Neural cell (in vitro differentiated cells): ENCODE data around the gene UBA5. TPM values are rescaled to one million over a fixed set of nuclear protein-coding genes. Genes with fewer than 3 reads are reported as not detected.

Source experiments
- H2AFZ ChIP-seq: fragments of 200-600, 300-800 bp; sonication (generic), shearing (Covaris generic); 2 replicates; pipeline ENCODE4 v1.6.0; 2014; ENCODE audit warnings: low read depth, mild to moderate bottlenecking, antibody characterized with exemption, low read length, moderate library complexity
- H3F3A ChIP-seq: fragments of 200-600 bp; shearing (Covaris generic); 2 replicates; pipeline ENCODE4 v1.6.1; 2016; ENCODE audit warnings: mild to moderate bottlenecking, moderate library complexity, mixed read lengths, antibody characterized with exemption, low read length; ENCODE audit not compliant: insufficient read depth, poor library complexity, severe bottlenecking
- H3K27ac ChIP-seq: fragments of 200-600, 300-800 bp; sonication (generic), shearing (Covaris generic); 2 replicates; pipeline ENCODE4 v1.5.1; 2014; ENCODE audit warnings: mild to moderate bottlenecking, low read length, moderate library complexity
- H3K27me3 ChIP-seq: fragments of 300-800, 200-600 bp; sonication (generic), shearing (Covaris generic); 2 replicates; pipeline ENCODE4 v1.6.0; 2014; ENCODE audit warnings: mild to moderate bottlenecking, low read depth, low read length, moderate library complexity; ENCODE audit not compliant: insufficient read depth
- H3K36me3 ChIP-seq: fragments of 300-800, 200-600 bp; sonication (generic), shearing (Covaris generic); 2 replicates; pipeline ENCODE4 v1.5.1; 2014; ENCODE audit warnings: mild to moderate bottlenecking, antibody characterized with exemption, low read length, moderate library complexity; ENCODE audit not compliant: insufficient read depth
- H3K4me2 ChIP-seq: fragments of 300-800, 200-600 bp; sonication (generic), shearing (Covaris generic); 2 replicates; pipeline ENCODE4 v1.6.0; 2014; ENCODE audit warnings: mild to moderate bottlenecking, low read length
- H3K4me3 ChIP-seq: fragments of 300-800, 200-600 bp; sonication (generic), shearing (Covaris generic); 2 replicates; pipeline ENCODE4 v1.5.1; 2014; ENCODE audit warnings: mild to moderate bottlenecking, low read length, moderate library complexity
- H3K79me2 ChIP-seq: fragments of 200-600 bp; shearing (Covaris generic); replicated peaks from 2 replicates; pipeline ENCODE4 v1.6.0; 2014; ENCODE audit warnings: mild to moderate bottlenecking, low read length, moderate library complexity; ENCODE audit not compliant: insufficient read depth
- H3K9ac ChIP-seq: fragments of 300-800, 200-600 bp; sonication (generic), shearing (Covaris generic); 2 replicates; pipeline ENCODE4 v1.6.1; 2016; ENCODE audit warnings: mild to moderate bottlenecking, low read length, mixed read lengths
- H3K9me2 ChIP-seq: fragments of 200-600 bp; shearing (Covaris generic); 2 replicates; pipeline ENCODE4 v1.6.1; 2016; ENCODE audit warnings: mild to moderate bottlenecking, low read length, mixed read lengths; ENCODE audit not compliant: insufficient read depth
- H3K9me3 ChIP-seq: fragments of 200-600, 300-800 bp; sonication (generic), shearing (Covaris generic); 2 replicates; pipeline ENCODE4 v1.6.1; 2016; ENCODE audit warnings: mild to moderate bottlenecking, mixed run types, low read length, moderate library complexity, mixed read lengths
- H4K20me1 ChIP-seq: fragments of 200-600 bp; shearing (Covaris generic); 2 replicates; pipeline ENCODE4 v1.6.1; 2016; ENCODE audit warnings: mild to moderate bottlenecking, mixed run types; ENCODE audit not compliant: insufficient read depth
- EP300 ChIP-seq: fragments of 450-650 bp; conservative IDR thresholded peaks from 2 replicates; pipeline ENCODE4 v1.6.1; 2014; ENCODE audit warnings: antibody characterized with exemption, mild to moderate bottlenecking, moderate library complexity; ENCODE audit not compliant: poor library complexity, severe bottlenecking
- EZH2 ChIP-seq: fragments of 200-600, 300-800 bp; shearing (Covaris generic), sonication (generic); IDR thresholded peaks from 2 replicates; pipeline ENCODE4 v1.6.1; 2014; ENCODE audit warnings: antibody characterized with exemption, low read length, borderline replicate concordance, mild to moderate bottlenecking; ENCODE audit not compliant: insufficient read depth, poor library complexity, severe bottlenecking
- MXI1 ChIP-seq: fragments of 450-650 bp; conservative IDR thresholded peaks from 2 replicates; pipeline ENCODE4 v1.6.1; 2014; ENCODE audit warnings: antibody characterized with exemption, mild to moderate bottlenecking; ENCODE audit not compliant: poor library complexity, severe bottlenecking
- POLR2AphosphoS5 ChIP-seq: IDR thresholded peaks from 2 replicates; pipeline ENCODE4 v1.6.1; 2012
- RAD21 ChIP-seq: fragments of 450-650 bp; conservative IDR thresholded peaks from 2 replicates; pipeline ENCODE4 v1.6.1; 2014; ENCODE audit warnings: antibody characterized with exemption, mild to moderate bottlenecking, moderate library complexity
- SMC3 ChIP-seq: fragments of 450-650 bp; conservative IDR thresholded peaks from 2 replicates; pipeline ENCODE4 v1.6.1; 2014; ENCODE audit warnings: antibody characterized with exemption, mild to moderate bottlenecking, moderate library complexity; ENCODE audit not compliant: poor library complexity
- TAF1 ChIP-seq: IDR thresholded peaks from 2 replicates; pipeline ENCODE4 v1.6.1; 2012; ENCODE audit warnings: low read depth
- polyA plus RNA-seq: library from polyadenylated mRNA; depleted of rRNA; stranded (reverse); fragments of >200 nt; gene quantifications from 2 replicates; pipeline ENCODE4 v1.2.3, GENCODE V29; 2014
- TF ChIP-seq, protein P1 (sequence below): fragments of 450-650 bp; IDR thresholded peaks from 2 replicates; pipeline ENCODE4 v1.5.1; 2014; ENCODE audit warnings: antibody characterized with exemption, mild to moderate bottlenecking, moderate library complexity; ENCODE audit not compliant: poor library complexity, severe bottlenecking
- TF ChIP-seq, protein P2 (sequence below): IDR thresholded peaks from 2 replicates; pipeline ENCODE4 v1.6.1; 2012; ENCODE audit warnings: borderline replicate concordance

The UBA5 gene
- polyA plus RNA-seq, 1 donor from 2014 or later = 77.8 TPM

DNA sequence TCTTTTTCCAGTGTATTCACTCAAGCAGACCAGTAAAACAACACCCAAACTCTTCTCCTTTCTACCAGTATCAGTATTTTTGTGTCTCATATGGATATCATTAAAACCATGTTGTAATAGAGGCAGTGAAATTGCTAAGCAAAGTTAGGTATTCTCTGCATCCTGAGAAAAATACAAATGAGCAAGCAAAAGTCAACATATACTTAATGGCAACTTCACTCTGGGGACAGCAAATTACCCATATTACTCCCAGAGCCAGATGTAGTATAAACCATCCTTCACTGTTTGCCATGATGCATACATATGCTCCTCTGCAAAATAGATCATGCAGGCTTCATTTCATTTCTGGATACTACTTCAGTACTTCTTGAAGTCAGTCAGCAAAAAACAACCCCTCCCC, 22.1 kb downstream of the UBA5 start:
- Histone ChIP-seq H3K4me3 (no peak overlapping the region), H3K9me3 (no peaks in the 10 kb centered on the region), H3K79me2 (no peaks in the 10 kb centered on the region), H3K9me2 (no peaks in the 10 kb centered on the region), H3F3A (no peaks in the 10 kb centered on the region), H4K20me1 (no peaks in the 10 kb centered on the region), H3K36me3 (no peaks in the 10 kb centered on the region), H3K4me2 (no peak overlapping the region), H2AFZ (no peak overlapping the region), H3K9ac (no peak overlapping the region), H3K27ac (no peak overlapping the region), H3K27me3 (no peaks in the 10 kb centered on the region)
- TF ChIP-seq, protein P1, sequence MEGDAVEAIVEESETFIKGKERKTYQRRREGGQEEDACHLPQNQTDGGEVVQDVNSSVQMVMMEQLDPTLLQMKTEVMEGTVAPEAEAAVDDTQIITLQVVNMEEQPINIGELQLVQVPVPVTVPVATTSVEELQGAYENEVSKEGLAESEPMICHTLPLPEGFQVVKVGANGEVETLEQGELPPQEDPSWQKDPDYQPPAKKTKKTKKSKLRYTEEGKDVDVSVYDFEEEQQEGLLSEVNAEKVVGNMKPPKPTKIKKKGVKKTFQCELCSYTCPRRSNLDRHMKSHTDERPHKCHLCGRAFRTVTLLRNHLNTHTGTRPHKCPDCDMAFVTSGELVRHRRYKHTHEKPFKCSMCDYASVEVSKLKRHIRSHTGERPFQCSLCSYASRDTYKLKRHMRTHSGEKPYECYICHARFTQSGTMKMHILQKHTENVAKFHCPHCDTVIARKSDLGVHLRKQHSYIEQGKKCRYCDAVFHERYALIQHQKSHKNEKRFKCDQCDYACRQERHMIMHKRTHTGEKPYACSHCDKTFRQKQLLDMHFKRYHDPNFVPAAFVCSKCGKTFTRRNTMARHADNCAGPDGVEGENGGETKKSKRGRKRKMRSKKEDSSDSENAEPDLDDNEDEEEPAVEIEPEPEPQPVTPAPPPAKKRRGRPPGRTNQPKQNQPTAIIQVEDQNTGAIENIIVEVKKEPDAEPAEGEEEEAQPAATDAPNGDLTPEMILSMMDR = no peak
- TF ChIP-seq TAF1 (no peak), RAD21 (no peak), EZH2 (no peak)

DNA sequence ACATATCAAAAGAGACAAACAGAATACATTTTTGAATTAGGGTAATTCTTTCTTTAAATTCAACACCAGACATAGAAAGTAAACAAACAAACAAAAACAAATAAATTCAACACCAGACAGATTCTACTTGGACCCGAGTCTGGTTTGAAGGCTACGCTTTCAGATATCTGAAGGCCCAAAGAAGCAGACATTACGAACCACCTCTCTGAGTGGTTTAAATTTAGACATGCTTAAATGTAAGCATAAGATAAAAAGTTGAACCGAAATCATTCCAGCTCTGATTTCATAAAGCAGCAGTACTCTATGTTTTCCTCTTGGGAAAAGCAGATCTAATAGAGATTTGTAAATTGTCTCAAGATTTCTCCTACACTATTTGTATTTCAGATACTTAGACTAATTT, 29.9 kb downstream of the UBA5 start:
- Histone ChIP-seq H3K4me2 (no peak overlapping the region), H3K9ac (no peak overlapping the region), H2AFZ (no peak overlapping the region), H3K27me3 (no peaks in the 10 kb centered on the region), H3K27ac (no peak overlapping the region), H3K9me2 (no peaks in the 10 kb centered on the region), H3F3A (no peaks in the 10 kb centered on the region), H3K9me3 (no peaks in the 10 kb centered on the region), H3K4me3 (no peak overlapping the region), H3K79me2 (no peaks in the 10 kb centered on the region), H3K36me3 (no peaks in the 10 kb centered on the region), H4K20me1 (no peaks in the 10 kb centered on the region)
- TF ChIP-seq TAF1 = no peak
- TF ChIP-seq SMC3 = no peak
- TF ChIP-seq RAD21 = no peak
- no peak for TF ChIP-seq EZH2
- TF ChIP-seq POLR2AphosphoS5 = no peak
- TF ChIP-seq, protein P1 = no peak
- no peak for TF ChIP-seq MXI1
- TF ChIP-seq, protein P2, sequence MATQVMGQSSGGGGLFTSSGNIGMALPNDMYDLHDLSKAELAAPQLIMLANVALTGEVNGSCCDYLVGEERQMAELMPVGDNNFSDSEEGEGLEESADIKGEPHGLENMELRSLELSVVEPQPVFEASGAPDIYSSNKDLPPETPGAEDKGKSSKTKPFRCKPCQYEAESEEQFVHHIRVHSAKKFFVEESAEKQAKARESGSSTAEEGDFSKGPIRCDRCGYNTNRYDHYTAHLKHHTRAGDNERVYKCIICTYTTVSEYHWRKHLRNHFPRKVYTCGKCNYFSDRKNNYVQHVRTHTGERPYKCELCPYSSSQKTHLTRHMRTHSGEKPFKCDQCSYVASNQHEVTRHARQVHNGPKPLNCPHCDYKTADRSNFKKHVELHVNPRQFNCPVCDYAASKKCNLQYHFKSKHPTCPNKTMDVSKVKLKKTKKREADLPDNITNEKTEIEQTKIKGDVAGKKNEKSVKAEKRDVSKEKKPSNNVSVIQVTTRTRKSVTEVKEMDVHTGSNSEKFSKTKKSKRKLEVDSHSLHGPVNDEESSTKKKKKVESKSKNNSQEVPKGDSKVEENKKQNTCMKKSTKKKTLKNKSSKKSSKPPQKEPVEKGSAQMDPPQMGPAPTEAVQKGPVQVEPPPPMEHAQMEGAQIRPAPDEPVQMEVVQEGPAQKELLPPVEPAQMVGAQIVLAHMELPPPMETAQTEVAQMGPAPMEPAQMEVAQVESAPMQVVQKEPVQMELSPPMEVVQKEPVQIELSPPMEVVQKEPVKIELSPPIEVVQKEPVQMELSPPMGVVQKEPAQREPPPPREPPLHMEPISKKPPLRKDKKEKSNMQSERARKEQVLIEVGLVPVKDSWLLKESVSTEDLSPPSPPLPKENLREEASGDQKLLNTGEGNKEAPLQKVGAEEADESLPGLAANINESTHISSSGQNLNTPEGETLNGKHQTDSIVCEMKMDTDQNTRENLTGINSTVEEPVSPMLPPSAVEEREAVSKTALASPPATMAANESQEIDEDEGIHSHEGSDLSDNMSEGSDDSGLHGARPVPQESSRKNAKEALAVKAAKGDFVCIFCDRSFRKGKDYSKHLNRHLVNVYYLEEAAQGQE = no peak
- TF ChIP-seq EP300 = no peak
